Activated T-helper 2 cell treated with anti-CD3 and anti-CD28 coated beads, Interferon-gamma antibody, Interleukin-2, Interleukin-4, amounts not matched to agents 10 μg/mL and 5 μg/mL and 100 μg/mL, durations not matched to agents 14 hours and 24 hours and 36 hours (primary cell): Measurements from ENCODE around the gene MOCOS. TPM values are rescaled to one million over a fixed set of nuclear protein-coding genes. Genes with fewer than 3 reads are reported as not detected.

Source experiments
- DNase-seq: peaks from one replicate; pipeline ENCODE4 v3.0.0; 2021; ENCODE audit warnings: low spot score
- H3K27ac Mint-ChIP-seq: one replicate; pipeline ENCODE4 v1.8.0; 2021; ENCODE audit warnings: mixed read lengths
- H3K27me3 Mint-ChIP-seq: one replicate; pipeline ENCODE4 v1.8.0; 2021; ENCODE audit warnings: low read depth, mixed read lengths
- H3K36me3 Mint-ChIP-seq: one replicate; pipeline ENCODE4 v1.8.0; 2021; ENCODE audit warnings: low read depth, mixed read lengths
- H3K4me1 Mint-ChIP-seq: one replicate; pipeline ENCODE4 v1.8.0; 2021; ENCODE audit warnings: low read depth, mixed read lengths
- H3K4me3 Mint-ChIP-seq: one replicate; pipeline ENCODE4 v1.8.0; 2021; ENCODE audit warnings: low read depth, mild to moderate bottlenecking, moderate library complexity, mixed read lengths
- H3K9me3 Mint-ChIP-seq: one replicate; pipeline ENCODE4 v1.8.0; 2021; ENCODE audit warnings: mixed read lengths
- intact Hi-C: fragments of 100-400 bp; cut with micrococcal nuclease; formaldehyde crosslinking; loops from one replicate; pipeline ENCODE4 v1.15.1; 2023
- total RNA-seq: library from RNA; stranded (reverse); gene quantifications from 2 replicates; pipeline ENCODE4 v1.2.3, GENCODE V29; 2022

The MOCOS gene
- total RNA-seq, 1 donor from 2014 or later, result 0.16 TPM

DNA sequence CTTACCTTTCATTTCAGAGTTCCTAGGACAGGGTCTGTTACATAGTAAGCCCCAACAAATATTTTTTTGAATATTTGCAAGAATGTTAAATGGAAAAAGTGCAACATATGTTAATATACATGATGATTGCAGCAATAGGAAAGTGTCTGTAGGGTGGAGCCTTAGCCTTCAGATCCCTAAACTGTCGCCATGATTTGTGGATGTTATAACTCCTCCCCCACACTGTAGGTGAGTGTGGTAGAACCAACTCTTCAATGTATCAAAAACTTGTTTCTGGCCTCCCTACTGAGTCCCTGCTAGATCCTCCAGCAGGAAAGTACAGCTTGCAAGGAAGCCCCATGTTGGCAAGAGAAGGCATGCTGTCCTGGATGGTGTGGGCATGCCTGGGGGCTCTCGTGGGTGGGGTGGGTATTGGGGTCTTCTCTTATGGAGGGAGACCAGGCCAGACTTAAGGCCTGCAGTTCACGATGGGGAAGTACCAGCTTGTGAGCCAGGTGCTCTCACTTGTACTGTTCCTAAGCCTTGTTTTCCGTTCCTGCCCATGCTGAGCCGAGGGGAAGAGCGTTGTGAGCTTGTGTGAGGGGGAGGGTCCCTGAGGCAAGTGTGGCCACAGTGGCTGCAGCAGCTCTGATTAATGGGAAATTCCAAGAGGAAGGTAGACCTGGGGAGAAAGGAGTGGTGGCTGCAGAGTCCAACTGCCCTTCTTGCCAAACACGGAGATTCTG is 121.6 kb downstream of the MOCOS start:
- Mint-ChIP-seq H3K36me3 (no peaks in the 10 kb centered on the region), H3K9me3 (no peaks in the 10 kb centered on the region), H3K27ac (no peak overlapping the region), H3K4me1 (no peaks in the 10 kb centered on the region), H3K27me3 (peaks cover 13% of the 10 kb centered on the region), H3K4me3 (no peak overlapping the region)
- intact Hi-C loops, result no loop called here
- no peak for DNase-seq

DNA sequence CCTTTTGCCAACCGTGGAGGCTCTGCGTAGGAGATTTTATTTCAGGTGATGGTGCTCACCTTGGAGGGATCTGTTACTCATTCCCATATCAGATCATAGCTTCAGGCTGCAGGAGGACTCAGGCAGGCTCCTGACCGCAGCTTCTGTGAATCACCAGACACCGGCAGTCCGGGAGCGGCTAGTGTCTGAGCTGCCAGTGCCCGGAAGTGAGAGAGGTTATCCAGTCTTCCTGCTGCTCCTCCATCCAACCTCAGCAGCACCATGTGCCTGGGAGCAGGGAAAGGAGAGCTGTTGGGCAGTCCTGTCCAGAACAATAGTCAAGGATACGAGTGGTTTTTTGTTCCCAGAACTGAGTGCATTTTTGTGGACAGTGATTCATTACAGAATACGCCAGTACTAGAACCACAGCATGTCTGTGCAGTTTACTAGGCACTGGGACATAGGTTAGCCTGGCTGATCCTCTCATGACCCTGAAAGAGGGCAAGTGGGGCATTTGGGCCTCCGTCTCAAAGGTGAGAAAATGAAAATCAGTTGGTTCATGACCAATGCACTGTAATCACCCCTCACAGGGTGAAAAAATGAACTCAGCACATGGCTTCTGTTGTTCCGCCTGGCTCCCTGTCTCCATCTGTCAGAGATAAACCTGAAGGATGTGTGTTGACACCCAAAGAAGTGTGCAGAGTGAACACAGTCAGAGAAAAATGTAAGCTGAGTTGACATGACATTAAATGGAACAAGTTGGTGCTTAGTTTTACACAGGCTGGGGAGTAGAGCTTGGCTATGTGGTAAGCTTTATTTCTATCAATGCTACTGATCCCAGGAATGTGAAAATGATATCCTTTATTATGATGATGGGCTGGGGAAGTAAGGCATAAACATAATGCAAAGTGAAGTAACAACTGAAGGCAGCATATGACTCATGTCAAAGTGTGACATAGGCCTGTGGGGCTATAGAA is 122.4 kb downstream of the MOCOS start:
- DNase-seq, result no peak
- Mint-ChIP-seq H3K27ac (no peak overlapping the region), H3K36me3 (no peaks in the 10 kb centered on the region), H3K27me3 (peaks cover 12% of the 10 kb centered on the region), H3K4me1 (no peaks in the 10 kb centered on the region), H3K9me3 (no peaks in the 10 kb centered on the region), H3K4me3 (no peak overlapping the region)
- intact Hi-C loops, result no loop called here

DNA sequence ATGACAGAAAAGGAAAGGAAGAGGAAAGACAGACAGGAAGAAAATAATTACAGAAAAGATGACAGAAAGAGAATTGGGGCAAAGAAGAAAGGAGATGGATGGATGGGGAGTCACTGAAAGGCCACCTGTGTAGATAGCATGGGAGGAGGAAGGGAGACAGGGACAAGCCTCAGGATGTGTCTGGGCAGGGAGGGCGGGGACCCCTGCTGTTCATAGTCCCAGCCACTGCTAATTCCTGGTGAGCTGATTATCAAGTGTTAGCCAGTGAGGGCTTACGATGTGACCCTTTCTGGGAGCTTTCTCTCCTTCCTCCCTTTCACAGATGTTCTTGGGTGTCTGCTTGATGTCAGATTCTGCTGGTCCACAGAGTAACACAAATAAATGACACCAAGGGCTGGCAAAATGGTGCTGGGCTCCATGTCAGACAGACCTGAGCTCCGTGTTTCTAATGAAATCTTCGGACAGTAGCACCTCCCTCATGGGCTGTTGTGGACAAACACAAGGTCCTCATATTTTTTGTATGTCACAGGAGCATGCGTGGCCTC is 123.8 kb downstream of the MOCOS start:
- no peak overlapping the region for H3K4me3 Mint-ChIP-seq
- no peaks in the 10 kb centered on the region for H3K4me1 Mint-ChIP-seq
- no peak for DNase-seq
- no peaks in the 10 kb centered on the region for H3K36me3 Mint-ChIP-seq
- no peaks in the 10 kb centered on the region for H3K9me3 Mint-ChIP-seq
- peaks cover 5% of the 10 kb centered on the region for H3K27me3 Mint-ChIP-seq
- intact Hi-C loops, result no loop called here
- no peak overlapping the region for H3K27ac Mint-ChIP-seq

DNA sequence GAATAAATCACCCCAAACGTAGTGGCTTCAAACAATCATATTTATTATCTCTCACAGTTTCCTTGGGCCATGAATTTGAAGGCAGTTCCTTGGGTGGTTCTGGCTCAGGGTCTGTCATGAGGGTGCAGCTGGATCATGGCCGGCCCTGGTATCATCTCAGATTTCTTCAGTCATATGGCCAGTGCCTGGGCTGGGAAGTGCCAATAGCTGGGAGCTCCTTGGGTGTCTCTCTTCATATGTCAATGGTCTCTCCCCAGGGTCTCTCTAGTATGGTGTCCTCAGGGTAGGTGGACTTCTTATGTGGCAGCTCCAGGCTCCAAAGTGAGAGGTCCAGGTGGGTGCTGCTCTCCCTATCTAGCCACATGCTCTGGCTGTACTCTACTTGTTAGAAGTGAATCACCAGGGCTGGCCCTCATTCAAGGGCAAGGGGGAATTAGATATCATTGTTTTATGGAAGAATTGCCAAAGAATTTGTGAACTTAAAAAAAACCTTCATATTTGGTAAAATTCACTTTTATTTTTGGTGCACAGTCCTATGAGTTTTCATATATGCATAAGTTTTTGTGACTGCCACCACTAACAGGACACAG is 125.6 kb downstream of the MOCOS start:
- Mint-ChIP-seq H3K9me3 (no peaks in the 10 kb centered on the region), H3K27me3 (no peaks in the 10 kb centered on the region), H3K36me3 (no peaks in the 10 kb centered on the region), H3K27ac (no peak overlapping the region), H3K4me3 (no peak overlapping the region), H3K4me1 (no peaks in the 10 kb centered on the region)
- intact Hi-C loops, result no loop called here
- no peak for DNase-seq

DNA sequence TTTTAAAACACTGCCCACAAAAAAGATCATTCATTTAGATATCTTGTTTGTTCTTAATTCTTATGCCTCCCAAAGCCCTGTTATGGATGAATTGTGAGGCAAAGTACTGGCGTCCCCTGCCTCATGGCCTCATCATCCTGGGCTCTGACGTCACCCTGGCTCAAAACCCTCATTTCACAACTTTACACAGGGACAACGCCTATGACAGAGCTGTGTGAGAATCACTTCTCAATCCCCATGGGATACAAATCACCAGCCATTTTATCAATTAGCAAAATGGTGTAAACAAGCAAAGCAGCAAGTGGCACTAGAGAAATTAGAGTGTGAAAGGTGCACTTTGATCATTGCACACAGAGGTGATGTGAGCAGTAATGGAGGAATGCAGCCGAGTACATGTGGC is 126.8 kb downstream of the MOCOS start:
- no peak overlapping the region for H3K4me3 Mint-ChIP-seq
- intact Hi-C loops, result no loop called here
- H3K27me3 Mint-ChIP-seq, result no peaks in the 10 kb centered on the region
- peaks cover 4% of the 10 kb centered on the region for H3K9me3 Mint-ChIP-seq
- no peaks in the 10 kb centered on the region for H3K4me1 Mint-ChIP-seq
- H3K36me3 Mint-ChIP-seq, result no peaks in the 10 kb centered on the region
- DNase-seq, result no peak
- no peak overlapping the region for H3K27ac Mint-ChIP-seq

DNA sequence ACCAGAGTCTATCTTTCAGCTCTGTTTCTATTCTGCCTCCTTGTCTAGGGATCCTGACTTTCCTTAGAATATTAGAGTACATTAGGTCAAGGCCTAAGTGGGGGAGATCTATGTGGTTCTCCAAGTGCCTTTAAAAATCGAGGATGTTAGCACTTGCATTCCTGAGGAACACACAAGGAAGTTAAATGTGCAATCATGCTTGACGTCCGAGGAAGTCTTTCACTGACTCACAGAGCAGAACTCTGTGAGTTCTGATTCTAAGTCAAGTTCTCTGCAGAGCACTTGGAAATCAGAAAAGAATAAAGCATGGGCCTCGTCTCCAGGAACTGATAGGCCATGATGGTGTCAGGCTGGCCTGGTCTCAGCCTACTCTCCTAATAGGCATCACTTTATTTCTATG is 127.5 kb downstream of the MOCOS start:
- no peaks in the 10 kb centered on the region for H3K27me3 Mint-ChIP-seq
- no peak for DNase-seq
- peaks cover 4% of the 10 kb centered on the region for H3K9me3 Mint-ChIP-seq
- H3K36me3 Mint-ChIP-seq, result no peaks in the 10 kb centered on the region
- no peaks in the 10 kb centered on the region for H3K4me1 Mint-ChIP-seq
- intact Hi-C loops, result no loop called here
- H3K4me3 Mint-ChIP-seq, result no peak overlapping the region
- H3K27ac Mint-ChIP-seq, result no peak overlapping the region

DNA sequence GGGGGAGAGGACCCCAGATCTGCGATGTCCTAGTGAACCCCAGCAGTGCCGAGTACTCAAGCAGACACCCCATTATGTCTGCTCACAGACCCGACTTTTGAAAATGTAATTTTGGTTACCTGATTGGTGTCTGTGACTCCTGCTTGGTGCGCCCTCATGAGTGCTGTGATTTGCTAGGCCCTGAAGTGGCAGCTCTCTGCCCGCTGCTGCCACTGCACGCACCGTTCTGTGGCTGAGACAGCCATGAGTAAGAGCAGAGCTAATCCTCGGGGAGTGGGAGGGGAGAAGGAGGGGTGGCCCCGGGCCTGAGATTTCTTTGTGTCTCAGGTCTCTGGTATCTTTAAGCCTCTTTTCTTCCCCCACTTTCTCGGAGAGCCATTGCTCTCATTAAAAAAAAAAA is 128.4 kb downstream of the MOCOS start:
- no peaks in the 10 kb centered on the region for H3K27me3 Mint-ChIP-seq
- intact Hi-C loops, result no loop called here
- H3K4me1 Mint-ChIP-seq, result no peaks in the 10 kb centered on the region
- no peak for DNase-seq
- H3K9me3 Mint-ChIP-seq, result peaks cover 4% of the 10 kb centered on the region
- H3K36me3 Mint-ChIP-seq, result no peaks in the 10 kb centered on the region
- H3K27ac Mint-ChIP-seq, result no peak overlapping the region
- no peak overlapping the region for H3K4me3 Mint-ChIP-seq

DNA sequence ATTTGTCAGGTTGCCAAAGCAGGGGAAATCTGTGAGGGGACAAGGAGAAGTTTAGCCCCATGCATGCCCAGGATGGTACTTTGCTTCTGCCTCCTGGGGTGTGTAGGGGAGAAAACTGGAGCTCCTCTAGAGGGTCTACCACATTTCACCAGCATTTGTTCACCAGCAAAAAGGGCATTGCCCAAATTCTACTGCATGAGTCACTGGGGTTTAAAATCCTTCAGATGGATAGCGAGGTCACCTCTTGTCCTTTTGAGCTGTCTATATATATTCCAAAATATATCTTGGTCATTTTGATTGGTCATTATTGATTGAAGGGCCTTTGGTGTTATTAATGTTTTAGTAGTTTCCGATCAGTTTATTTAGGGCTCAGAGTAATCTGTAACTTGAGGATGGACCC is 128.9 kb downstream of the MOCOS start:
- no peaks in the 10 kb centered on the region for H3K4me1 Mint-ChIP-seq

More for the DNA sequence above, 128.9 kb downstream of the MOCOS start:
- no peak overlapping the region for H3K4me3 Mint-ChIP-seq
- H3K27me3 Mint-ChIP-seq, result no peaks in the 10 kb centered on the region
- DNase-seq, result no peak
- H3K36me3 Mint-ChIP-seq, result no peaks in the 10 kb centered on the region
- H3K27ac Mint-ChIP-seq, result no peak overlapping the region
- intact Hi-C loops, result no loop called here
- H3K9me3 Mint-ChIP-seq, result peaks cover 4% of the 10 kb centered on the region

Other genes with a start within 250 kb of the MOCOS start
- gene RPRD1A, start 119.9 kb upstream of the MOCOS start, total RNA-seq, result 23.4 and 24.1 TPM in 2 replicates
- gene SLC39A6, start 58.2 kb upstream of the MOCOS start, total RNA-seq, result 41.7 and 42.7 TPM in 2 replicates
- 93.3 and 94.2 TPM in 2 replicates for gene ELP2, start 57.6 kb upstream of the MOCOS start, total RNA-seq
- gene FHOD3, start 110.2 kb downstream of the MOCOS start, total RNA-seq, result not detected in 2 replicates